H9 (cell line): ENCODE results near the gene TTC23. TPM values are rescaled to one million over a fixed set of nuclear protein-coding genes. Genes with fewer than 3 reads are reported as not detected.

Source experiments
- DNase-seq: peaks from one replicate; pipeline ENCODE4 v3.0.0-alpha.2; 2017
- H2AFZ ChIP-seq: one replicate; pipeline ENCODE4 v1.6.1; 2013; ENCODE audit warnings: mild to moderate bottlenecking, low read length, control low read depth, moderate library complexity
- H2AK5ac ChIP-seq: 2 replicates; pipeline ENCODE4 v1.6.1; 2013; ENCODE audit warnings: low read length, control low read depth, mixed read lengths; ENCODE audit not compliant: insufficient read length
- H2BK120ac ChIP-seq: one replicate; pipeline ENCODE4 v1.6.1; 2013; ENCODE audit warnings: low read depth, mild to moderate bottlenecking, low read length, control low read depth, inconsistent platforms; ENCODE audit not compliant: poor library complexity, severe bottlenecking
- H2BK12ac ChIP-seq: 2 replicates; pipeline ENCODE4 v1.6.1; 2013; ENCODE audit warnings: low read length, control low read depth, mixed read lengths, low read depth; ENCODE audit not compliant: insufficient read length
- H2BK15ac ChIP-seq: 2 replicates; pipeline ENCODE4 v1.6.1; 2013; ENCODE audit warnings: low read depth, low read length, control low read depth
- H2BK20ac ChIP-seq: one replicate; pipeline ENCODE4 v1.6.1; 2013; ENCODE audit warnings: low read depth, mild to moderate bottlenecking, low read length, control low read depth, inconsistent platforms; ENCODE audit not compliant: poor library complexity, severe bottlenecking
- H2BK5ac ChIP-seq: 2 replicates; pipeline ENCODE4 v1.6.1; 2013; ENCODE audit warnings: low read length, control low read depth, mixed read lengths; ENCODE audit not compliant: insufficient read length
- H3K14ac ChIP-seq: 2 replicates; pipeline ENCODE4 v1.6.1; 2013; ENCODE audit warnings: low read length, control low read depth; ENCODE audit not compliant: insufficient read depth
- H3K18ac ChIP-seq: 2 replicates; pipeline ENCODE4 v1.6.1; 2013; ENCODE audit warnings: low read depth, mild to moderate bottlenecking, mixed read lengths, low read length, control low read depth; ENCODE audit not compliant: insufficient read length
- H3K23ac ChIP-seq: 2 replicates; pipeline ENCODE4 v1.6.1; 2013; ENCODE audit warnings: low read length, control low read depth, mixed read lengths, low read depth; ENCODE audit not compliant: insufficient read length
- H3K23me2 ChIP-seq: 2 replicates; pipeline ENCODE4 v1.6.1; 2013; ENCODE audit warnings: low read depth, mild to moderate bottlenecking, mixed read lengths, low read length, control low read depth; ENCODE audit not compliant: insufficient read length, poor library complexity, severe bottlenecking
- H3K27ac ChIP-seq: 2 replicates; pipeline ENCODE4 v1.5.1; 2013; ENCODE audit warnings: low read length, control low read depth, mixed read lengths, low read depth; ENCODE audit not compliant: insufficient read length
- H3K27me3 ChIP-seq: 2 replicates; pipeline ENCODE4 v1.6.1; 2013; ENCODE audit warnings: low read length, control low read depth, inconsistent platforms; ENCODE audit not compliant: insufficient read depth
- H3K4ac ChIP-seq: 2 replicates; pipeline ENCODE4 v1.6.1; 2013; ENCODE audit warnings: low read depth, mild to moderate bottlenecking, control low read depth, inconsistent platforms, low read length, moderate library complexity
- H3K4me1 ChIP-seq: 2 replicates; pipeline ENCODE4 v1.6.1; 2013; ENCODE audit warnings: low read length, control low read depth, inconsistent platforms; ENCODE audit not compliant: insufficient read depth
- H3K4me2 ChIP-seq: 2 replicates; pipeline ENCODE4 v1.6.1; 2013; ENCODE audit warnings: low read length, control low read depth, mixed read lengths; ENCODE audit not compliant: insufficient read length, insufficient read depth
- H3K56ac ChIP-seq: 2 replicates; pipeline ENCODE4 v1.6.1; 2013; ENCODE audit warnings: low read depth, mild to moderate bottlenecking, mixed read lengths, low read length, control low read depth; ENCODE audit not compliant: insufficient read length
- H3K79me1 ChIP-seq: 2 replicates; pipeline ENCODE4 v1.6.1; 2013; ENCODE audit warnings: low read depth, mild to moderate bottlenecking, moderate library complexity, low read length, control low read depth, inconsistent platforms; ENCODE audit not compliant: insufficient read depth, poor library complexity, severe bottlenecking
- H3K79me2 ChIP-seq: 2 replicates; pipeline ENCODE4 v1.6.1; 2013; ENCODE audit warnings: low read length, control low read depth, inconsistent platforms; ENCODE audit not compliant: insufficient read depth
- H3K9ac ChIP-seq: 2 replicates; pipeline ENCODE4 v1.6.1; 2013; ENCODE audit warnings: low read length, control low read depth, mixed read lengths; ENCODE audit not compliant: insufficient read length; ENCODE audit errors: extremely low read depth
- H3K9me3 ChIP-seq: one replicate; pipeline ENCODE4 v1.6.1; 2013; ENCODE audit warnings: low read depth, low read length, inconsistent platforms; ENCODE audit not compliant: control insufficient read depth
- H3T11ph ChIP-seq: one replicate; pipeline ENCODE4 v1.6.1; 2013; ENCODE audit warnings: mild to moderate bottlenecking, low read length, control low read depth, inconsistent platforms
- H4K20me1 ChIP-seq: one replicate; pipeline ENCODE4 v1.6.1; 2013; ENCODE audit not compliant: control insufficient read depth, insufficient read length, insufficient read depth
- H4K5ac ChIP-seq: 2 replicates; pipeline ENCODE4 v1.6.1; 2013; ENCODE audit warnings: low read depth, mild to moderate bottlenecking, mixed read lengths, low read length, control low read depth; ENCODE audit not compliant: insufficient read length
- H4K8ac ChIP-seq: replicated peaks from 2 replicates; pipeline ENCODE4 v1.6.1; 2013; ENCODE audit warnings: low read length, control low read depth, mixed read lengths, low read depth; ENCODE audit not compliant: insufficient read length
- H4K91ac ChIP-seq: 2 replicates; pipeline ENCODE4 v1.6.1; 2013; ENCODE audit warnings: low read depth, mild to moderate bottlenecking, moderate library complexity, mixed read lengths, low read length, control low read depth; ENCODE audit not compliant: insufficient read length
- H3K27ac Mint-ChIP-seq, 3 experiments: 2 replicates in 2 of 3; 3 replicates in 1 of 3; pipeline ENCODE4 v1.8.0; 2020 to 2021; ENCODE audit warnings: mixed read lengths in 3 of 3, mild to moderate bottlenecking in 1 of 3, moderate library complexity in 1 of 3
- H3K27me3 Mint-ChIP-seq: 2 replicates; pipeline ENCODE4 v1.8.0; 2021; ENCODE audit warnings: low read depth, mild to moderate bottlenecking, moderate library complexity, mixed read lengths
- H3K36me3 Mint-ChIP-seq, 3 experiments: 2 replicates in 2 of 3; 3 replicates in 1 of 3; pipeline ENCODE4 v1.8.0; 2020 to 2021; ENCODE audit warnings: low read depth in 3 of 3, mixed read lengths in 3 of 3; ENCODE audit not compliant: insufficient read depth in 1 of 3
- H3K4me1 Mint-ChIP-seq, 2 experiments: 2 replicates each; pipeline ENCODE4 v1.8.0; 2020; ENCODE audit warnings: mixed read lengths in 2 of 2
- H3K4me3 Mint-ChIP-seq, 2 experiments: 2 replicates in 1 of 2; 3 replicates in 1 of 2; pipeline ENCODE4 v1.8.0; 2020 to 2021; ENCODE audit warnings: mild to moderate bottlenecking in 2 of 2, mixed read lengths in 2 of 2, moderate library complexity in 1 of 2
- H3K9me3 Mint-ChIP-seq, 2 experiments: 2 replicates in 1 of 2; 3 replicates in 1 of 2; pipeline ENCODE4 v1.8.0; 2020; ENCODE audit warnings: mild to moderate bottlenecking in 2 of 2, mixed read lengths in 2 of 2, moderate library complexity in 1 of 2
- WGBS: extraction: QIAGEN DNeasy Blood & Tissue Kit; methylation state at CpG from one replicate; pipeline ENCODE4 v1.1.7; 2013; ENCODE audit warnings: missing lambda C conversion rate, low lambda C conversion rate, mixed read lengths; ENCODE audit not compliant: insufficient read length; ENCODE audit errors: extremely low coverage; 5-methylcytosine and 5-hydroxymethylcytosine counted together
- total RNA-seq: library from RNA; stranded (reverse); gene quantifications from 2 replicates; pipeline ENCODE4 v1.2.1, GENCODE V29; 2021
- TF ChIP-seq, protein P1 (sequence below): fragments of 200-600 bp; sonication (generic); conservative IDR thresholded peaks from 3 replicates; pipeline ENCODE4 v1.8.0; 2021; ENCODE audit warnings: antibody characterized with exemption, mild to moderate bottlenecking

The TTC23 gene
- total RNA-seq, 1 experiment from 2014 or later: 14.3 TPM

DNA sequence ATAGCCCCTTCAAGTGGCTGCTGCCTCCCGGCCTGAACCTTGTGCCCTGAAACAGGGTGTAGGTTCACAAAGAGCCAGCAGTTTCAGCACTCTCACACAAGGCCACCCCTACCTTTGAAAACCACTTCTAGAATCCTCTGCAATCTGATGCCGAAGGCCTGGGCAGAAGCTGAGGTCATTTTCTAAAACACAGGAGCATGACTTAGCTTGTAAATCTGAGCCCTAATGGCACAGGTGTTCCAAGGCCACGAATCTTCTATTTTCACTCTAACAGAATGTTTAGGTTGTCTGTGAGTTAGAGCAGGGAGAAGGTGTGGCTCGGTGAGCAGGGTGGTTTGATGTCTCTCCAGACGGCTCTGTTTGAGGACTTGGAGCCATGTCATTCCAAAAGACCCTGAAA lies 82.2 kb downstream of the TTC23 start:
- Histone ChIP-seq H4K91ac (no peak overlapping the region), H3T11ph (no peak overlapping the region), H3K4ac (no peak overlapping the region), H3K79me2 (no peaks in the 10 kb centered on the region), H3K4me1 (no peaks in the 10 kb centered on the region), H4K5ac (no peak overlapping the region), H2AK5ac (no peak overlapping the region), H3K18ac (no peak overlapping the region), H2BK120ac (no peak overlapping the region), H2BK12ac (no peak overlapping the region), H3K9me3 (no peaks in the 10 kb centered on the region), H4K20me1 (no peaks in the 10 kb centered on the region), H3K23ac (no peak overlapping the region), H2BK20ac (no peak overlapping the region), H3K4me2 (no peak overlapping the region), H3K14ac (no peak overlapping the region), H2AFZ (no peak overlapping the region), H3K79me1 (no peaks in the 10 kb centered on the region), H2BK15ac (no peak overlapping the region), H4K8ac (no peak overlapping the region), H2BK5ac (no peak overlapping the region), H3K56ac (no peak overlapping the region), H3K23me2 (no peaks in the 10 kb centered on the region), H3K9ac (no peak overlapping the region), H3K27me3 (no peaks in the 10 kb centered on the region), H3K27ac (no peak overlapping the region)
- Mint-ChIP-seq H3K4me3 (no peak overlapping the region), H3K4me1 (no peaks in the 10 kb centered on the region), H3K27me3 (no peaks in the 10 kb centered on the region), H3K27ac (no peak overlapping the region; a peak in 1 of 7 replicates), H3K36me3 (peaks cover 0 to 16% (median 10%) of the 10 kb centered on the region in 3 experiments; a peak in 5 of 7 replicates), H3K9me3 (no peaks in the 10 kb centered on the region)
- WGBS: no CpG with 5 or more reads among the region's 5 CpGs
- DNase-seq: no peak
- TF ChIP-seq, protein P1, sequence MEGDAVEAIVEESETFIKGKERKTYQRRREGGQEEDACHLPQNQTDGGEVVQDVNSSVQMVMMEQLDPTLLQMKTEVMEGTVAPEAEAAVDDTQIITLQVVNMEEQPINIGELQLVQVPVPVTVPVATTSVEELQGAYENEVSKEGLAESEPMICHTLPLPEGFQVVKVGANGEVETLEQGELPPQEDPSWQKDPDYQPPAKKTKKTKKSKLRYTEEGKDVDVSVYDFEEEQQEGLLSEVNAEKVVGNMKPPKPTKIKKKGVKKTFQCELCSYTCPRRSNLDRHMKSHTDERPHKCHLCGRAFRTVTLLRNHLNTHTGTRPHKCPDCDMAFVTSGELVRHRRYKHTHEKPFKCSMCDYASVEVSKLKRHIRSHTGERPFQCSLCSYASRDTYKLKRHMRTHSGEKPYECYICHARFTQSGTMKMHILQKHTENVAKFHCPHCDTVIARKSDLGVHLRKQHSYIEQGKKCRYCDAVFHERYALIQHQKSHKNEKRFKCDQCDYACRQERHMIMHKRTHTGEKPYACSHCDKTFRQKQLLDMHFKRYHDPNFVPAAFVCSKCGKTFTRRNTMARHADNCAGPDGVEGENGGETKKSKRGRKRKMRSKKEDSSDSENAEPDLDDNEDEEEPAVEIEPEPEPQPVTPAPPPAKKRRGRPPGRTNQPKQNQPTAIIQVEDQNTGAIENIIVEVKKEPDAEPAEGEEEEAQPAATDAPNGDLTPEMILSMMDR: no peak
